Measurements from ENCODE around the gene ATAD3B. TPM values are rescaled to one million over a fixed set of nuclear protein-coding genes. Genes with fewer than 3 reads are reported as not detected.
"Not testable (repeated sequence)": the region's sequence is repeated elsewhere in the genome, so short reads cannot be mapped to it uniquely, and the experiment has no call there.

ATAD3B gene
- polyA plus RNA-seq, 3 donors = 2.3 to 23.3 (median 2.3) TPM

- WGBS (ENCODE audit: insufficient coverage) = 96% methylated on average over 4 of the region's 4 CpGs
- Histone ChIP-seq H3K4me3 (replicated peaks in 1 of 3; ENCODE audit: low read depth in 2 of 3, low read length in 3 of 3) (no peak overlapping the region), H2AFZ (ENCODE audit: insufficient read depth, low read depth, low read length, poor library complexity, severe bottlenecking) (no peak overlapping the region), H3K79me2 (ENCODE audit: insufficient read depth, low read length) (no peaks in the 10 kb centered on the region), H3K36me3 (replicated peaks in 1 of 2; ENCODE audit: control insufficient read depth in 1 of 2, insufficient read depth in 2 of 2, low read length in 2 of 2) (peaks cover 25 to 32% of the 10 kb centered on the region in 2 donors), H4K20me1 (ENCODE audit: insufficient read depth, low read length) (no peaks in the 10 kb centered on the region), H3K4me2 (replicated peaks; ENCODE audit: extremely low read depth, low read length, poor library complexity, severe bottlenecking) (no peak overlapping the region), H3K27ac (ENCODE audit: low read depth in 1 of 2, low read length in 2 of 2) (no peak overlapping the region), H3K9me3 (replicated peaks in 1 of 2; ENCODE audit: control insufficient read depth in 1 of 2, insufficient read depth in 1 of 2, low read length in 2 of 2) (peaks cover 6 to 28% of the 10 kb centered on the region in 2 donors), H3K27me3 (ENCODE audit: control insufficient read depth in 2 of 2, insufficient read depth in 2 of 2, low read length in 2 of 2) (no peaks in the 10 kb centered on the region), H3K4me1 (ENCODE audit: control insufficient read depth in 1 of 2, insufficient read depth in 2 of 2, low read length in 2 of 2) (peaks cover 0 to 3% of the 10 kb centered on the region in 2 donors), H3K9ac (ENCODE audit: insufficient read depth, low read length, poor library complexity, severe bottlenecking) (no peak overlapping the region)
- peaks cover 17 to 26% (median 21%) of the 10 kb centered on the region in 7 donors for H3K9me3 Mint-ChIP-seq
- H3K27me3 Mint-ChIP-seq (ENCODE audit: low read depth in 3 of 3) = no peaks in the 10 kb centered on the region
- TF ChIP-seq, protein P1, sequence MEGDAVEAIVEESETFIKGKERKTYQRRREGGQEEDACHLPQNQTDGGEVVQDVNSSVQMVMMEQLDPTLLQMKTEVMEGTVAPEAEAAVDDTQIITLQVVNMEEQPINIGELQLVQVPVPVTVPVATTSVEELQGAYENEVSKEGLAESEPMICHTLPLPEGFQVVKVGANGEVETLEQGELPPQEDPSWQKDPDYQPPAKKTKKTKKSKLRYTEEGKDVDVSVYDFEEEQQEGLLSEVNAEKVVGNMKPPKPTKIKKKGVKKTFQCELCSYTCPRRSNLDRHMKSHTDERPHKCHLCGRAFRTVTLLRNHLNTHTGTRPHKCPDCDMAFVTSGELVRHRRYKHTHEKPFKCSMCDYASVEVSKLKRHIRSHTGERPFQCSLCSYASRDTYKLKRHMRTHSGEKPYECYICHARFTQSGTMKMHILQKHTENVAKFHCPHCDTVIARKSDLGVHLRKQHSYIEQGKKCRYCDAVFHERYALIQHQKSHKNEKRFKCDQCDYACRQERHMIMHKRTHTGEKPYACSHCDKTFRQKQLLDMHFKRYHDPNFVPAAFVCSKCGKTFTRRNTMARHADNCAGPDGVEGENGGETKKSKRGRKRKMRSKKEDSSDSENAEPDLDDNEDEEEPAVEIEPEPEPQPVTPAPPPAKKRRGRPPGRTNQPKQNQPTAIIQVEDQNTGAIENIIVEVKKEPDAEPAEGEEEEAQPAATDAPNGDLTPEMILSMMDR (IDR thresholded peaks at IDR 0.05) = no peak
- H3K36me3 Mint-ChIP-seq = peaks cover 25 to 52% of the 10 kb centered on the region in 2 donors
- no peak for DNase-seq
- H3K4me1 Mint-ChIP-seq = peaks cover 4% of the 10 kb centered on the region
- intact Hi-C loops (cut with micrococcal nuclease) = no loop called here
- peak overlapping the region in 2 of 7 donors; percentile 33 to 45 for H3K27ac Mint-ChIP-seq
- no peak overlapping the region for H3K4me3 Mint-ChIP-seq
These were observed 60.4 kb downstream of the ATAD3B start for GRCh38 chr1:1531947-1532346.

- H3K36me3 ChIP-seq (replicated peaks in 1 of 2; ENCODE audit: control insufficient read depth in 1 of 2, insufficient read depth in 2 of 2, low read length in 2 of 2) = peaks cover 16 to 19% of the 10 kb centered on the region in 2 donors
- peaks cover 16 to 38% of the 10 kb centered on the region in 2 donors for H3K36me3 Mint-ChIP-seq
These were observed 61.8 kb downstream of the ATAD3B start for GRCh38 chr1:1533176-1533893.

GRCh38 chr1:1533894-1534291 is 62.3 kb downstream of the ATAD3B start:
- H3K79me2 ChIP-seq (ENCODE audit: insufficient read depth, low read length); H3K4me3 ChIP-seq (replicated peaks in 1 of 3; ENCODE audit: low read depth in 2 of 3, low read length in 3 of 3); H3K27me3 ChIP-seq (ENCODE audit: control insufficient read depth in 2 of 2, insufficient read depth in 2 of 2, low read length in 2 of 2); H3K9ac ChIP-seq (ENCODE audit: insufficient read depth, low read length, poor library complexity, severe bottlenecking); H4K20me1 ChIP-seq (ENCODE audit: insufficient read depth, low read length); intact Hi-C loops (cut with micrococcal nuclease); H2AFZ ChIP-seq (ENCODE audit: insufficient read depth, low read depth, low read length, poor library complexity, severe bottlenecking); H3K4me1 Mint-ChIP-seq; H3K27me3 Mint-ChIP-seq (ENCODE audit: low read depth in 3 of 3); H3K4me2 ChIP-seq (replicated peaks; ENCODE audit: extremely low read depth, low read length, poor library complexity, severe bottlenecking); H3K4me3 Mint-ChIP-seq; H3K4me1 ChIP-seq (ENCODE audit: control insufficient read depth in 1 of 2, insufficient read depth in 2 of 2, low read length in 2 of 2); H3K27ac ChIP-seq (ENCODE audit: low read depth in 1 of 2, low read length in 2 of 2); H3K27ac Mint-ChIP-seq; DNase-seq: not testable (repeated sequence)
- Histone ChIP-seq H3K36me3 (replicated peaks in 1 of 2; ENCODE audit: control insufficient read depth in 1 of 2, insufficient read depth in 2 of 2, low read length in 2 of 2) (peaks cover 10 to 13% of the 10 kb centered on the region in 2 donors), H3K9me3 (replicated peaks in 1 of 2; ENCODE audit: control insufficient read depth in 1 of 2, insufficient read depth in 1 of 2, low read length in 2 of 2) (peaks cover 6 to 28% of the 10 kb centered on the region in 2 donors)
- peaks cover 18 to 33% of the 10 kb centered on the region in 2 donors for H3K36me3 Mint-ChIP-seq
- peaks cover 15 to 26% (median 21%) of the 10 kb centered on the region in 7 donors for H3K9me3 Mint-ChIP-seq
- WGBS (ENCODE audit: insufficient coverage) = 90% methylated on average over 6 of the region's 18 CpGs

More at GRCh38 chr1:1533176-1533893, 61.8 kb downstream of the ATAD3B start:
- H3K9ac ChIP-seq (ENCODE audit: insufficient read depth, low read length, poor library complexity, severe bottlenecking); H3K4me1 Mint-ChIP-seq; H3K4me2 ChIP-seq (replicated peaks; ENCODE audit: extremely low read depth, low read length, poor library complexity, severe bottlenecking); H3K4me3 Mint-ChIP-seq; H3K27me3 ChIP-seq (ENCODE audit: control insufficient read depth in 2 of 2, insufficient read depth in 2 of 2, low read length in 2 of 2); H3K27ac Mint-ChIP-seq; H3K4me3 ChIP-seq (replicated peaks in 1 of 3; ENCODE audit: low read depth in 2 of 3, low read length in 3 of 3); H3K4me1 ChIP-seq (ENCODE audit: control insufficient read depth in 1 of 2, insufficient read depth in 2 of 2, low read length in 2 of 2); DNase-seq; H3K27me3 Mint-ChIP-seq (ENCODE audit: low read depth in 3 of 3); H4K20me1 ChIP-seq (ENCODE audit: insufficient read depth, low read length); H3K79me2 ChIP-seq (ENCODE audit: insufficient read depth, low read length); H2AFZ ChIP-seq (ENCODE audit: insufficient read depth, low read depth, low read length, poor library complexity, severe bottlenecking); H3K27ac ChIP-seq (ENCODE audit: low read depth in 1 of 2, low read length in 2 of 2); intact Hi-C loops (cut with micrococcal nuclease): not testable (repeated sequence)
- peaks cover 6 to 28% of the 10 kb centered on the region in 2 donors for H3K9me3 ChIP-seq (replicated peaks in 1 of 2; ENCODE audit: control insufficient read depth in 1 of 2, insufficient read depth in 1 of 2, low read length in 2 of 2)
- 66% methylated on average over 13 of the region's 22 CpGs for WGBS (ENCODE audit: insufficient coverage)
- H3K9me3 Mint-ChIP-seq = peaks cover 17 to 26% (median 21%) of the 10 kb centered on the region in 7 donors

Data from CD14-positive monocyte (primary cell).